Measurements from ENCODE around the gene CRTAC1. TPM values are rescaled to one million over a fixed set of nuclear protein-coding genes. Genes with fewer than 3 reads are reported as not detected.

The CRTAC1 gene
- total RNA-seq, 2 donors from 2014 or later, result not detected

- Mint-ChIP-seq H3K27ac (no peak overlapping the region), H3K36me3 (no peaks in the 10 kb centered on the region), H3K9me3 (no peaks in the 10 kb centered on the region)
- ATAC-seq (no peak), DNase-seq (ENCODE audit: low spot score in 2 of 2) (no peak)
Observed at GRCh38 chr10:97830064-97830463, 200.4 kb downstream of the CRTAC1 start.

- ATAC-seq (peak in 1 of 2 donors; percentile 40), DNase-seq (ENCODE audit: low spot score in 2 of 2) (no peak)
- Mint-ChIP-seq H3K36me3 (no peaks in the 10 kb centered on the region), H3K27ac (peak overlapping the region; percentile 16 to 21), H3K9me3 (no peaks in the 10 kb centered on the region)
Observed at GRCh38 chr10:97828721-97829120, 201.7 kb downstream of the CRTAC1 start.

- DNase-seq (ENCODE audit: low spot score in 2 of 2), result no peak
- Mint-ChIP-seq H3K27ac (no peak overlapping the region), H3K9me3 (no peaks in the 10 kb centered on the region), H3K36me3 (no peaks in the 10 kb centered on the region)
- no peak for ATAC-seq
Observed at GRCh38 chr10:97827702-97828291, 202.6 kb downstream of the CRTAC1 start.

GRCh38 chr10:97826892-97827291 is 203.5 kb downstream of the CRTAC1 start:
- no peaks in the 10 kb centered on the region for H3K9me3 Mint-ChIP-seq
- no peaks in the 10 kb centered on the region for H3K36me3 Mint-ChIP-seq
- DNase-seq (ENCODE audit: low spot score in 2 of 2), result no peak
- ATAC-seq, result no peak
- H3K27ac Mint-ChIP-seq, result no peak overlapping the region

- ATAC-seq, result no peak
- Mint-ChIP-seq H3K9me3 (no peaks in the 10 kb centered on the region), H3K27ac (peak overlapping the region in 1 of 2 donors; percentile 23), H3K36me3 (no peaks in the 10 kb centered on the region)
- DNase-seq (ENCODE audit: low spot score in 2 of 2), result no peak
Observed at GRCh38 chr10:97825020-97825760, 205.2 kb downstream of the CRTAC1 start.

- no peak for DNase-seq (ENCODE audit: low spot score in 2 of 2)
- H3K9me3 Mint-ChIP-seq, result no peaks in the 10 kb centered on the region
- H3K27ac Mint-ChIP-seq, result peak overlapping the region in 1 of 2 donors; percentile 63
- H3K36me3 Mint-ChIP-seq, result no peaks in the 10 kb centered on the region
- no peak for ATAC-seq
Observed at GRCh38 chr10:97823734-97824133, 206.7 kb downstream of the CRTAC1 start.

- Mint-ChIP-seq H3K27ac (no peak overlapping the region), H3K9me3 (no peaks in the 10 kb centered on the region), H3K36me3 (no peaks in the 10 kb centered on the region)
- DNase-seq (ENCODE audit: low spot score in 2 of 2) (no peak), ATAC-seq (peak in 1 of 2 donors; percentile 40)
Observed at GRCh38 chr10:97822261-97822687, 208.1 kb downstream of the CRTAC1 start.

GRCh38 chr10:97821308-97822038 is 208.9 kb downstream of the CRTAC1 start:
- Mint-ChIP-seq H3K36me3 (no peaks in the 10 kb centered on the region), H3K9me3 (no peaks in the 10 kb centered on the region), H3K27ac (no peak overlapping the region)
- ATAC-seq, result no peak
- no peak for DNase-seq (ENCODE audit: low spot score in 2 of 2)

- ATAC-seq (no peak), DNase-seq (ENCODE audit: low spot score in 2 of 2) (no peak)
- H3K36me3 Mint-ChIP-seq, result no peaks in the 10 kb centered on the region
- no peak overlapping the region for H3K27ac Mint-ChIP-seq
- no peaks in the 10 kb centered on the region for H3K9me3 Mint-ChIP-seq
Observed at GRCh38 chr10:97820096-97820704, 210.2 kb downstream of the CRTAC1 start.

GRCh38 chr10:97818572-97818971 is 211.8 kb downstream of the CRTAC1 start:
- H3K27ac Mint-ChIP-seq, result no peak overlapping the region
- no peaks in the 10 kb centered on the region for H3K36me3 Mint-ChIP-seq
- H3K9me3 Mint-ChIP-seq, result no peaks in the 10 kb centered on the region
- DNase-seq (ENCODE audit: low spot score in 2 of 2), result no peak
- ATAC-seq, result no peak

GRCh38 chr10:97816609-97817008 is 213.8 kb downstream of the CRTAC1 start:
- H3K27ac Mint-ChIP-seq, result no peak overlapping the region
- no peak for DNase-seq (ENCODE audit: low spot score in 2 of 2)
- ATAC-seq, result no peak
- H3K36me3 Mint-ChIP-seq, result no peaks in the 10 kb centered on the region
- H3K9me3 Mint-ChIP-seq, result no peaks in the 10 kb centered on the region

Other genes with a start within 250 kb of the CRTAC1 start
- gene GOLGA7B, start 180.8 kb downstream of the CRTAC1 start, total RNA-seq, result under 1 TPM; 0.41 to 0.88 TPM
- gene R3HCC1L, start 104.0 kb upstream of the CRTAC1 start, total RNA-seq, result 10 to 100 TPM; 15.4 to 16.7 TPM
- not detected for gene LOXL4, start 237.6 kb upstream of the CRTAC1 start, total RNA-seq

All from activated naive CD4-positive, alpha-beta T cell treated with anti-CD3 and anti-CD28 coated beads, Interleukin-2, amount 50 U/mL, for 72 hours (primary cell).